BJ (cell line): Measurements from ENCODE around the gene OR1B1. TPM values are rescaled to one million over a fixed set of nuclear protein-coding genes. Genes with fewer than 3 reads are reported as not detected.
"Not testable (repeated sequence)": the region's sequence is repeated elsewhere in the genome, so short reads cannot be mapped to it uniquely, and the experiment has no call there.

Experiments
- CTCF ChIA-PET: fragments of 350-600 bp; formaldehyde crosslinking; extraction: SDS; loops from one replicate; lab custom pipeline; 2021; ENCODE audit warnings: antibody characterized with exemption, inconsistent platforms; lab: Yijun Ruan, JAX
- POLR2A ChIA-PET: fragments of 300-600 bp; sonication (Branson Sonifier 250); formaldehyde crosslinking; extraction: SDS; loops from one replicate; lab custom pipeline; 2021; ENCODE audit warnings: antibody characterized with exemption; lab: Charles Lee
- DNase-seq: peaks from one replicate; pipeline ENCODE4 v3.0.0-alpha.2; 2011; ENCODE audit warnings: low read depth
- H3K27me3 ChIP-seq: 2 replicates; pipeline ENCODE4 v1.6.0; 2011; ENCODE audit warnings: low read length; ENCODE audit not compliant: control insufficient read depth, insufficient read depth
- H3K36me3 ChIP-seq: 2 replicates; pipeline ENCODE4 v1.5.1; 2011; ENCODE audit warnings: low read length; ENCODE audit not compliant: control insufficient read depth, insufficient read depth
- H3K4me3 ChIP-seq: 2 replicates; pipeline ENCODE4 v1.5.1; 2011; ENCODE audit warnings: low read depth, mild to moderate bottlenecking, control low read depth, low read length
- polyA plus RNA-seq: library from polyadenylated mRNA; depleted of rRNA; stranded (reverse); fragments of >200 nt; gene quantifications from 2 replicates; pipeline ENCODE4 v1.2.3, GENCODE V29; 2011; rRNA removed
- TF ChIP-seq, protein P1 (sequence below): IDR thresholded peaks from 2 replicates; pipeline ENCODE4 v1.5.1; 2011; ENCODE audit warnings: low read depth, mild to moderate bottlenecking, control low read depth, inconsistent platforms, low read length, moderate library complexity; ENCODE audit not compliant: insufficient read depth

OR1B1 gene
- polyA plus RNA-seq, 1 experiment = not detected

DNA sequence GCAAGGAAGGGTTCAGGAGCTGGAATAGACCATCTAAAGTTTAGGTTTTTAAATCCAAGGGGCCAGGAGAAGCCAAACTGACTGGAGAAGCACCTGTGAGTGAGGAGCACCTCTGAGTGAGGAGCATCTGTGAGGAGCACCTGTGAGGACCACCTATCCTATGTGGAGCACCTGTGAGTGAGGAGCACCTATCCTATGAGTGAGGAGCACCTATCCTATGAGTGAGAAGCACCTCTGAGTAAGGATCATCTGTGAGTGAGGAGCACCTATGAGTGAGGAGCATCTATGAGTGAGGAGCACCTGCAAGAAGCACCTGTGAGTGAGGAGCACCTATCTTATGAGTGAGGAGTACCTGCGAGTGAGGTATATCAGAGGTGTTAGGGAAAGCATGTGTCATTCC lies 50.8 kb downstream of the OR1B1 start:
- Histone ChIP-seq H3K27me3 (0 out of 2 replicates have a peak, but pooled peaks cover 2% of the 10 kb centered on the region), H3K36me3 (no peaks in the 10 kb centered on the region), H3K4me3 (no peak overlapping the region)
- no peak for DNase-seq
- TF ChIP-seq, protein P1, sequence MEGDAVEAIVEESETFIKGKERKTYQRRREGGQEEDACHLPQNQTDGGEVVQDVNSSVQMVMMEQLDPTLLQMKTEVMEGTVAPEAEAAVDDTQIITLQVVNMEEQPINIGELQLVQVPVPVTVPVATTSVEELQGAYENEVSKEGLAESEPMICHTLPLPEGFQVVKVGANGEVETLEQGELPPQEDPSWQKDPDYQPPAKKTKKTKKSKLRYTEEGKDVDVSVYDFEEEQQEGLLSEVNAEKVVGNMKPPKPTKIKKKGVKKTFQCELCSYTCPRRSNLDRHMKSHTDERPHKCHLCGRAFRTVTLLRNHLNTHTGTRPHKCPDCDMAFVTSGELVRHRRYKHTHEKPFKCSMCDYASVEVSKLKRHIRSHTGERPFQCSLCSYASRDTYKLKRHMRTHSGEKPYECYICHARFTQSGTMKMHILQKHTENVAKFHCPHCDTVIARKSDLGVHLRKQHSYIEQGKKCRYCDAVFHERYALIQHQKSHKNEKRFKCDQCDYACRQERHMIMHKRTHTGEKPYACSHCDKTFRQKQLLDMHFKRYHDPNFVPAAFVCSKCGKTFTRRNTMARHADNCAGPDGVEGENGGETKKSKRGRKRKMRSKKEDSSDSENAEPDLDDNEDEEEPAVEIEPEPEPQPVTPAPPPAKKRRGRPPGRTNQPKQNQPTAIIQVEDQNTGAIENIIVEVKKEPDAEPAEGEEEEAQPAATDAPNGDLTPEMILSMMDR = no peak
- CTCF ChIA-PET = no interaction called here
- POLR2A ChIA-PET = no interaction called here

DNA sequence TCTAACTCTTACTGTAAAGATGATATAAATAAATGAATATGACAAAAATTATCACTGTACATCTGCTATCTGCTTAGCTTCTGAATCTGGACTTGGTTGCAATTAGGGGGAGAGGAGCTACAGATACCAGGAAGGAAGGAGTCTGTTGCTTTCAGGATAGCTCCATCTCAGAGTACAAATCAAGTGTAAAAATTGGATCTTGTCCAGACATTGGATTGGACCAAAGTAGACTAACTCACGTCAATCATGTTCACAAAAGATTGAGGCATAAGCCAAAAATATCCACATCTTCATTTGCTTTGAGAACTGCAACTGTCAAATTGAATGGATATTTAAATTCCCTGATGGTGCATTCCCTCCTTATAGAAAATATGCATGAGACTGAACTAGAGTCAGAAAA lies 51.7 kb downstream of the OR1B1 start:
- no peak for DNase-seq
- Histone ChIP-seq H3K27me3 (0 out of 2 replicates have a peak, but pooled peaks cover 2% of the 10 kb centered on the region), H3K4me3 (no peak overlapping the region), H3K36me3 (no peaks in the 10 kb centered on the region)
- TF ChIP-seq, protein P1 = no peak
- ChIA-PET CTCF (no interaction called here), POLR2A (no interaction called here)

- H3K4me3 ChIP-seq, DNase-seq, POLR2A ChIA-PET, H3K27me3 ChIP-seq, CTCF ChIA-PET, H3K36me3 ChIP-seq: not testable (repeated sequence)
Observed at GRCh38 chr9:122583284-122583683, 74.1 kb downstream of the OR1B1 start, which contains the start of gene OR1L8. Gene OR1L8, minus strand, starts transcription at chr9:122583384. Its CDS starts 14,907 bp downstream, at chr9:122568477.

DNA sequence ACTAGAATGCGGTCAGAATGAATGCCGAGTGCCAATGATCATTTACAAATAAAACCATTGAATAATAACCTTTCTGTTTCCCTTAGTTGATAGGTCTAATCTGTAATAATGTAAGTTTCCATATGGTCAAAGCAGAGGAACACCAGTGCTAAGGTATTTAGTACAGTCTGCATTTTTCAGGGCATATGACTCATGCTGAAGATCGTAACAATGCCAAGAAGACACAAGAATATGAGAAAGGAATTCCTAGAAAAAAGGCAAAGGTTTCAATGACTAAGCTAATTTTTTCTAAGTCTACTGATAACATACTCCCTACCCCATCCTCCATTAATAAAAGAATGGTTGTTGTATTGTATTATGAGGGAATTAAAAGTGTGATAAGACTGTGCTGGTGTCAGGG lies 77.1 kb downstream of the OR1B1 start:
- TF ChIP-seq, protein P1 = no peak
- POLR2A ChIA-PET = no interaction called here
- Histone ChIP-seq H3K4me3 (no peak overlapping the region), H3K27me3 (peaks cover 2% of the 10 kb centered on the region; the same call in 1 of the 2 replicates), H3K36me3 (no peaks in the 10 kb centered on the region)
- CTCF ChIA-PET = no interaction called here
- peak; percentile 54 for DNase-seq

DNA sequence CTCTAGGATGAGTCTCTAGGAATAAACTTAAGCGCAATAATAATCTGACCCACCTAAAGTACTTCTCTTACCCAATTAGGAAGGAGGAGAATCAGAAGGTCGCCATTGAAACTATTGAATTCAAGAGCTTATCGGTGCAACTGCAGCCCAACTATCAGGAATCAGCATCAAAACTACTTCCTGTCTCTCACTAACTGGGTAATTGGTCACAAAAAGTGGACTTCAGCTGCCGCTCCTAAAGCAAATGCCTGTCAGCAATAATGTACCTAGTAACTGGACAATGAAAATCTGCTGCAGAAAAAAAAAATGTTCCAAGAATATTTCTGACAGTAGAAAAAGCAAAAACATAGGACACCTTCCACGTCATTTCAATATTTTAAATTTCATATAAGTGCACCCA lies 77.6 kb downstream of the OR1B1 start:
- DNase-seq = no peak
- TF ChIP-seq, protein P1 = no peak
- POLR2A ChIA-PET = no interaction called here
- H3K36me3 ChIP-seq = no peaks in the 10 kb centered on the region
- no peak overlapping the region for H3K4me3 ChIP-seq
- H3K27me3 ChIP-seq = peaks cover 2% of the 10 kb centered on the region; the same call in 1 of the 2 replicates
- CTCF ChIA-PET = no interaction called here

Other genes starting within 250 kb of the OR1B1 start
- gene OR1J1, start 179.7 kb downstream of the OR1B1 start, polyA plus RNA-seq = not detected in 2 replicates
- 0.64 TPM in 2 replicates for gene OR1J2, start 146.8 kb downstream of the OR1B1 start, polyA plus RNA-seq
- 0.69 and 0.71 TPM in 2 replicates for gene OR1J4, start 138.5 kb downstream of the OR1B1 start, polyA plus RNA-seq
- gene OR1N1, start 130.3 kb downstream of the OR1B1 start, polyA plus RNA-seq = not detected in 2 replicates
- gene OR1N2, start 104.5 kb downstream of the OR1B1 start, polyA plus RNA-seq = not detected in 2 replicates
- 0.05 and 0.07 TPM in 2 replicates for gene OR1L8, start 74.2 kb downstream of the OR1B1 start, polyA plus RNA-seq
- 1.0 and 1.1 TPM in 2 replicates for gene OR1Q1, start 42.9 kb downstream of the OR1B1 start, polyA plus RNA-seq
- not detected in 2 replicates for gene OR1L1, start 4.1 kb upstream of the OR1B1 start, polyA plus RNA-seq
- not detected in 2 replicates for gene OR1L3, start 17.5 kb upstream of the OR1B1 start, polyA plus RNA-seq
- gene OR1L4, start 66.4 kb upstream of the OR1B1 start, polyA plus RNA-seq = not detected in 2 replicates
- not detected in 2 replicates for gene OR1L6, start 84.7 kb upstream of the OR1B1 start, polyA plus RNA-seq
- gene OR5C1, start 131.3 kb upstream of the OR1B1 start, polyA plus RNA-seq = not detected in 2 replicates
- gene OR1K1, start 142.5 kb upstream of the OR1B1 start, polyA plus RNA-seq = not detected in 2 replicates
- 9.2 and 15.7 TPM in 2 replicates for gene PDCL, start 171.0 kb upstream of the OR1B1 start, polyA plus RNA-seq
- 35.3 and 50.2 TPM in 2 replicates for gene RC3H2, start 247.7 kb upstream of the OR1B1 start, polyA plus RNA-seq